Stimulated activated CD8-positive, alpha-beta memory T cell treated with anti-CD3 and anti-CD28 coated beads, Interleukin-15, amount 100 ng/mL, for 48 hours (primary cell): ENCODE data around the gene TMEM239.
"Not testable (repeated sequence)": the region's sequence is repeated elsewhere in the genome, so short reads cannot be mapped to it uniquely, and the experiment has no call there.

Source experiments
- DNase-seq, 2 donors: peaks; one replicate each; pipeline ENCODE4 v3.0.0-alpha.2; 2020; ENCODE audit warnings: low read depth in 2 of 2

Gene TMEM239

GRCh38 chr20:2799688-2800520, 16.3 kb upstream of the TMEM239 start:
- no peak for DNase-seq

GRCh38 chr20:2800521-2801285, 15.5 kb upstream of the TMEM239 start, which contains the start of gene CPXM1:
CPXM1 (minus strand) TSS chr20:2800627; CDS start chr20:2800572, 55 bp downstream.
- DNase-seq: no peak

- no peak for DNase-seq
Observed at GRCh38 chr20:2801286-2801728, 14.9 kb upstream of the TMEM239 start.

- DNase-seq: no peak
Observed at GRCh38 chr20:2804041-2804828, 11.9 kb upstream of the TMEM239 start.

- no peak for DNase-seq
Observed at GRCh38 chr20:2804852-2805688, 11.1 kb upstream of the TMEM239 start.

GRCh38 chr20:2805689-2806350, 10.3 kb upstream of the TMEM239 start:
- DNase-seq: no peak

GRCh38 chr20:2806351-2806701, 9.8 kb upstream of the TMEM239 start:
- DNase-seq: no peak

GRCh38 chr20:2807019-2807418, 9.1 kb upstream of the TMEM239 start:
- no peak for DNase-seq

- not testable (repeated sequence) for DNase-seq
Observed at GRCh38 chr20:2807929-2808328, 8.2 kb upstream of the TMEM239 start.

GRCh38 chr20:2809690-2810089, 6.5 kb upstream of the TMEM239 start:
- DNase-seq: no peak

GRCh38 chr20:2812189-2812588, 4.0 kb upstream of the TMEM239 start:
- no peak for DNase-seq

- DNase-seq: no peak
Observed at GRCh38 chr20:2814076-2814475, 2.1 kb upstream of the TMEM239 start.

GRCh38 chr20:2814587-2815051, 1.5 kb upstream of the TMEM239 start, which contains the start of gene C20orf141:
C20orf141 (plus strand) TSS chr20:2814987; CDS start chr20:2815185, 198 bp downstream.
- DNase-seq: no peak

- no peak for DNase-seq
Observed at GRCh38 chr20:2815242-2815900, 793 bp upstream of the TMEM239 start.

- no peak for DNase-seq
Observed at GRCh38 chr20:2816583-2817340, 598 bp downstream of the TMEM239 start.

GRCh38 chr20:2817341-2817726, 1.2 kb downstream of the TMEM239 start:
- no peak for DNase-seq

GRCh38 chr20:2817891-2818595, 1.9 kb downstream of the TMEM239 start:
- no peak for DNase-seq

GRCh38 chr20:2820084-2820895, 4.1 kb downstream of the TMEM239 start:
- DNase-seq: no peak
